Measurements from ENCODE around the gene PPCDC. TPM values are rescaled to one million over a fixed set of nuclear protein-coding genes. Genes with fewer than 3 reads are reported as not detected.

The PPCDC gene
- total RNA-seq, 1 donor from 2014 or later = 25.0 TPM

DNA sequence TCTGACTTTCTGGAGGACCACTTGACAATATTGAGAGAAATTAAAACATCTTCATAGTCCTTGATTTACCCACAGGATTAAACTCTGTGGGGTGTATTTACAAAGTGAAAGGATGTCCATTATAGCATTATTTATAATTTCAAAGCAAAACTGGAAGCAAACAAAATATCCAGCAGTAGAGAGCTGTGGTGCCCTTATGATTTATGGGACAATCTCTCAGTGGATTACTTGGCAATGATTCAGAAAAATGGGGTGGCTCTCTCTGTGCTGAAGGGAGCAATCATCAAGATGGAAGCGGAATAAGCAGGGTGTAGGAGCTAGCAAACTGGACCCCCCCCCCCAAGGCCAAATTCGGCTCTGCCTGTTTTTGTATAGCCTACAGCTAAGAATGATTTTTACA, 9.0 kb downstream of the PPCDC start:
- TF ChIP-seq CTCF (IDR thresholded peaks at IDR 0.05; ENCODE audit: unreplicated experiment) = no peak
- H3K4me1 Mint-ChIP-seq (ENCODE audit: unreplicated experiment) = peaks cover 54% of the 10 kb centered on the region
- DNase-seq (ENCODE audit: low spot score) = no peak
- no peak overlapping the region for H3K4me3 Mint-ChIP-seq (ENCODE audit: unreplicated experiment)
- no peak overlapping the region for H3K27ac Mint-ChIP-seq (ENCODE audit: unreplicated experiment)
- H3K27me3 Mint-ChIP-seq (ENCODE audit: unreplicated experiment) = peaks cover 8% of the 10 kb centered on the region
- no peaks in the 10 kb centered on the region for H3K9me3 Mint-ChIP-seq (ENCODE audit: unreplicated experiment)
- H3K36me3 Mint-ChIP-seq (ENCODE audit: low read depth, unreplicated experiment) = peaks cover 22% of the 10 kb centered on the region

GRCh38 chr15:75033809-75034208, 10.4 kb downstream of the PPCDC start:
- peaks cover 47% of the 10 kb centered on the region for H3K4me1 Mint-ChIP-seq (ENCODE audit: unreplicated experiment)
- no peak for DNase-seq (ENCODE audit: low spot score)
- peaks cover 34% of the 10 kb centered on the region for H3K36me3 Mint-ChIP-seq (ENCODE audit: low read depth, unreplicated experiment)
- H3K9me3 Mint-ChIP-seq (ENCODE audit: unreplicated experiment) = no peaks in the 10 kb centered on the region
- peaks cover 8% of the 10 kb centered on the region for H3K27me3 Mint-ChIP-seq (ENCODE audit: unreplicated experiment)
- TF ChIP-seq CTCF (IDR thresholded peaks at IDR 0.05; ENCODE audit: unreplicated experiment) = no peak
- peak overlapping the region; percentile 39 for H3K4me3 Mint-ChIP-seq (ENCODE audit: unreplicated experiment)
- H3K27ac Mint-ChIP-seq (ENCODE audit: unreplicated experiment) = peak overlapping the region; percentile 41

DNA sequence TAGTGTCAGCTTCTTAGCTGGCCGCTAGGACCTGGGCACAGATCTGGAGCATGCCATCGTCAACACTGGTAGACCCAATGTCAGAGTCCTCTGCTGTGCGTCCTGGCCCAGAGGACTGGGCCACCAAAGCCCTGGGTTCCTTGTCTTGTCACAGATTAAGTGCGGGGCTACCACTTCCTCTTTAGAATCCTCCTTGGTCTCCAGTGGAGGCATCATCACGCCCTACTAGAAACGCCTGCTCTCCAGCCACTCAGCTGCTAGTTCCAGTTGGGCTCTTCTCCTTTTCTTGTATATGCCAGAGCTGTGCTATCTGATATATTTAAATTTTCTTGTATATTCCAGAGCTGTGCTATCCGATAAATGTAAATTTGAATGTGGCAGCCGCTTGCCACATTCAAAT, 11.2 kb downstream of the PPCDC start:
- no peak for TF ChIP-seq CTCF (IDR thresholded peaks at IDR 0.05; ENCODE audit: unreplicated experiment)
- no peak for DNase-seq (ENCODE audit: low spot score)
- H3K27me3 Mint-ChIP-seq (ENCODE audit: unreplicated experiment) = peaks cover 8% of the 10 kb centered on the region

DNA sequence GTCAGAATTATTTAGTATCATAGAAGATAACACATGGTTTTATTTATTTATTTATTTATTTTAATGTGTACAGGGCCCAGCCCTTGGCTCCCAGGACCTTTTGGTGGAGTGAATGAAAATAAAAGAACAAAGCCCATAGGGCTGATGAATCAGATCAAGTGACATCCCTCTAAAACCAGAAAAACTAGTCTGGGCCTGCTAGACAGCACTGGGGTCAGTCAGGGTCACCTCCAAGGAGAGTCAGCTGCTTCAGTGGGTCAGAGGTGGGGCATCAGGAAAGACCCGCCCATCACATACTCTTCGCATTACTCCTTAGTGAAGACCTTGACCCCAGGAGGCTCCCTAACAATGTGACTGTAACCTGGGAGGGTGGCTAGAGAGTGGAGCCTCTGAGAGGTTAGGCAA, 12.8 kb downstream of the PPCDC start:
- DNase-seq (ENCODE audit: low spot score) = no peak
- H3K27ac Mint-ChIP-seq (ENCODE audit: unreplicated experiment) = no peak overlapping the region
- peak overlapping the region; percentile 4 for H3K4me3 Mint-ChIP-seq (ENCODE audit: unreplicated experiment)
- H3K27me3 Mint-ChIP-seq (ENCODE audit: unreplicated experiment) = peaks cover 8% of the 10 kb centered on the region
- peaks cover 36% of the 10 kb centered on the region for H3K4me1 Mint-ChIP-seq (ENCODE audit: unreplicated experiment)
- no peaks in the 10 kb centered on the region for H3K9me3 Mint-ChIP-seq (ENCODE audit: unreplicated experiment)
- H3K36me3 Mint-ChIP-seq (ENCODE audit: low read depth, unreplicated experiment) = peaks cover 31% of the 10 kb centered on the region
- no peak for TF ChIP-seq CTCF (IDR thresholded peaks at IDR 0.05; ENCODE audit: unreplicated experiment)

More for the DNA sequence above, 11.2 kb downstream of the PPCDC start:
- Mint-ChIP-seq H3K4me3 (ENCODE audit: unreplicated experiment) (no peak overlapping the region), H3K36me3 (ENCODE audit: low read depth, unreplicated experiment) (peaks cover 35% of the 10 kb centered on the region), H3K9me3 (ENCODE audit: unreplicated experiment) (no peaks in the 10 kb centered on the region), H3K27ac (ENCODE audit: unreplicated experiment) (no peak overlapping the region), H3K4me1 (ENCODE audit: unreplicated experiment) (peaks cover 47% of the 10 kb centered on the region)

DNA sequence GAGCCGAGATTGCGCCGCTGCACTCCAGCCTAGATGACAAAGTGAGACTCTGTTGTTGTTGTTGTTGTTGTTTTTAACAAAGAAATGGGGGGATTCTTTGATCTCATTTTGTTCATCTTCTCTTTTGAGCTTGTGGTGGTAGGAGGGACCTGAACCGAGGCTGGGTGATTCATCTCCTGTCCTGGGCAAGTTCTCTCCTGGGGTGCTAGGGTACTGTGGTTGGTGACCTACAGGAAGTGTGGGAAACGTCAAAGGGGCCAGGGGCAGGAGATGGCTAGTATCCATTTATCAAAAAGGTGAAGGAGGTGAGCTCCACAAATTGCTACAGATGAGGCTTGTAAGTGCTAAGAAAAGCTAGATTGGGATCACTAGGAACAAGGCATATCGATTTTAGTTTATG, 14.3 kb downstream of the PPCDC start:
- no peak overlapping the region for H3K27ac Mint-ChIP-seq (ENCODE audit: unreplicated experiment)

More for the DNA sequence above, 14.3 kb downstream of the PPCDC start:
- peaks cover 3% of the 10 kb centered on the region for H3K27me3 Mint-ChIP-seq (ENCODE audit: unreplicated experiment)
- no peak overlapping the region for H3K4me3 Mint-ChIP-seq (ENCODE audit: unreplicated experiment)
- no peak for TF ChIP-seq CTCF (IDR thresholded peaks at IDR 0.05; ENCODE audit: unreplicated experiment)
- H3K36me3 Mint-ChIP-seq (ENCODE audit: low read depth, unreplicated experiment) = peaks cover 38% of the 10 kb centered on the region
- H3K9me3 Mint-ChIP-seq (ENCODE audit: unreplicated experiment) = no peaks in the 10 kb centered on the region
- peaks cover 26% of the 10 kb centered on the region for H3K4me1 Mint-ChIP-seq (ENCODE audit: unreplicated experiment)
- no peak for DNase-seq (ENCODE audit: low spot score)
